GM18520 (cell line): Measurements from ENCODE around the gene SCML1.

Experiments
- ATAC-seq: cut with Tn5 transposase; IDR thresholded peaks from one replicate; pipeline ENCODE4 v1.9.1; 2021; ENCODE audit not compliant: unreplicated experiment

Gene SCML1

GRCh38 chrX:17736856-17737709, at the start of gene SCML1:
SCML1 (plus strand) TSS chrX:17737493; CDS start chrX:17744187, 6,694 bp downstream.
- ATAC-seq: no peak

- no peak for ATAC-seq
Measured at GRCh38 chrX:17687648-17688047, 49.6 kb upstream of the SCML1 start.

- ATAC-seq: peak; percentile 64
Measured at GRCh38 chrX:17689971-17690409, 47.3 kb upstream of the SCML1 start.

- no peak for ATAC-seq
Measured at GRCh38 chrX:17692709-17693346, 44.5 kb upstream of the SCML1 start.

GRCh38 chrX:17697191-17697590, 40.1 kb upstream of the SCML1 start:
- no peak for ATAC-seq

- no peak for ATAC-seq
Measured at GRCh38 chrX:17700976-17701375, 36.3 kb upstream of the SCML1 start.

GRCh38 chrX:17703201-17703600, 34.1 kb upstream of the SCML1 start:
- no peak for ATAC-seq

GRCh38 chrX:17705211-17705610, 32.1 kb upstream of the SCML1 start:
- ATAC-seq: no peak

GRCh38 chrX:17706676-17707075, 30.6 kb upstream of the SCML1 start:
- no peak for ATAC-seq

- no peak for ATAC-seq
Measured at GRCh38 chrX:17707731-17708130, 29.6 kb upstream of the SCML1 start.

GRCh38 chrX:17710871-17711301, 26.4 kb upstream of the SCML1 start:
- no peak for ATAC-seq

GRCh38 chrX:17713288-17713687, 24.0 kb upstream of the SCML1 start:
- no peak for ATAC-seq

GRCh38 chrX:17718649-17719165, 18.6 kb upstream of the SCML1 start:
- no peak for ATAC-seq

- no peak for ATAC-seq
Measured at GRCh38 chrX:17719711-17720110, 17.6 kb upstream of the SCML1 start.

GRCh38 chrX:17721715-17722114, 15.6 kb upstream of the SCML1 start:
- ATAC-seq: no peak

- no peak for ATAC-seq
Measured at GRCh38 chrX:17725181-17725580, 12.1 kb upstream of the SCML1 start.

- ATAC-seq: no peak
Measured at GRCh38 chrX:17732138-17732783, 5.0 kb upstream of the SCML1 start.

GRCh38 chrX:17735406-17735805, 1.9 kb upstream of the SCML1 start:
- ATAC-seq: no peak

GRCh38 chrX:17736478-17736855, 826 bp upstream of the SCML1 start:
- ATAC-seq: no peak

GRCh38 chrX:17737710-17737985, 355 bp downstream of the SCML1 start:
- no peak for ATAC-seq

- no peak for ATAC-seq
Measured at GRCh38 chrX:17737986-17738713, 857 bp downstream of the SCML1 start.
